HG03521 (cell line): ENCODE results near the gene SIRT1.
"Not testable (repeated sequence)": the region's sequence is repeated elsewhere in the genome, so short reads cannot be mapped to it uniquely, and the experiment has no call there.

Source experiments
- ATAC-seq: cut with Tn5 transposase; IDR thresholded peaks from one replicate; pipeline ENCODE4 v1.9.1; 2021; ENCODE audit warnings: mild to moderate bottlenecking, moderate library complexity; ENCODE audit not compliant: unreplicated experiment

SIRT1 gene

GRCh38 chr10:67884313-67884841, at the start of gene SIRT1:
SIRT1 (plus strand) TSS chr10:67884656; CDS start chr10:67884722, 66 bp downstream.
- ATAC-seq, result peak; percentile 81

- ATAC-seq, result not testable (repeated sequence)
These were observed 48.7 kb upstream of the SIRT1 start for GRCh38 chr10:67835541-67836394.

DNA sequence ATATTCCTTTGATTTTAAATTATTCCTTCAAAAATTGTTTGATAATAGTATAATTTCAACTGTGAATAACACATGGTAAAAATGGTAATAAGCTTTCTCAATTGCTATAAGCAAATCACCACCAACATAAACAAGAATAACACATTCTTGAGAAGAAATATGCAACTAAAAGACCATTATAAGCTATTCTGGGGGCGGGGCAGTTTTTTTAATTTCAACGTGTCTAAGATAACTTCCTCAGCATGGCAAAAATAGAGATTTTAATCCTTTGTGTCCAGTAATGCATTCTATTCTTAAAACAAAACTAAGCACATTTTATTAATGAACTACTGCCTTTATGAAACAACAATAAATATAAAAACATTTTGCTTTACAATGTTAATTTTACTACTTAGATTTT, 48.0 kb upstream of the SIRT1 start:
- no peak for ATAC-seq

DNA sequence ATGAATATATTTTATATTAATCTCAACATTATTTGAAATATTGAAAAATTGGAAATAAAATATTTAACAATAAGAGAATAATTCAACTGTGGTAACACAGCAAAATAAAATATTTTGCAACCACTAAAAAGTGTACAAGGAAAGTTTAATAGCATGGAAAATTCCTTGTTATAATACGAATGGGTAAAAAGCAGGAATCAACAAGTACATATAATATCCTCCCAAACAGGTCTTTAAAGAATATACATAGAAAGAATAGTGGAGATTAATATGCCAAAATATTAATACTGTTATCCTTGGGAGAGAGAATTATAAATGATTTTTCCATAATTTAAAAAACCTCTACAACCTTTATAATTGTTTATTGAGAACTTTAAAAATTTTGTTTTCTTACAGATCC, 47.5 kb upstream of the SIRT1 start:
- no peak for ATAC-seq

- peak; percentile 64 for ATAC-seq
These were observed 46.7 kb upstream of the SIRT1 start, which contains the start of gene DNAJC12 for GRCh38 chr10:67837541-67838314. DNAJC12 (minus strand) TSS chr10:67838188; CDS start chr10:67838011, 177 bp downstream.

- not testable (repeated sequence) for ATAC-seq
These were observed 44.9 kb upstream of the SIRT1 start for GRCh38 chr10:67839511-67839910.

- ATAC-seq, result no peak
These were observed 44.5 kb upstream of the SIRT1 start for GRCh38 chr10:67839951-67840350.

GRCh38 chr10:67841737-67842136, 42.7 kb upstream of the SIRT1 start:
- ATAC-seq, result no peak

DNA sequence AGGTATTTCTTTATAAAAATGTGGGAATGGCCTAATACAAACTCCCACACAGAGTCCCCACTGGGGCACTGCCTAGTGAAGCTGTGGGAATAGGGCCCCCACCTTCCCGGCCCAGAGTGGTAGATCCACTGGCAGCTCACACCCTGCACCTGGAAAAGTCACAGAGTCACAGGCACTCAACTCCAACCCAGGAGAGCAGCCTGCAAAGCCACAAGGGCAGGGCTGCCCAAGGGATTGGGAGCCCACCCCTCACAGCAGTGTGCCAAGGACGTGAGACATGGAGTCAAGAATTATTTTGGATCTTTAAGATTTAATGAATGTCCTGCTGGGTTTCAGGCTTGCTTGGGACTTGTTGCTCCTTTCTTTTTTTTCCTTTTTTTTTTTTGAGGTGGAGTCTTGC, 41.2 kb upstream of the SIRT1 start:
- no peak for ATAC-seq

DNA sequence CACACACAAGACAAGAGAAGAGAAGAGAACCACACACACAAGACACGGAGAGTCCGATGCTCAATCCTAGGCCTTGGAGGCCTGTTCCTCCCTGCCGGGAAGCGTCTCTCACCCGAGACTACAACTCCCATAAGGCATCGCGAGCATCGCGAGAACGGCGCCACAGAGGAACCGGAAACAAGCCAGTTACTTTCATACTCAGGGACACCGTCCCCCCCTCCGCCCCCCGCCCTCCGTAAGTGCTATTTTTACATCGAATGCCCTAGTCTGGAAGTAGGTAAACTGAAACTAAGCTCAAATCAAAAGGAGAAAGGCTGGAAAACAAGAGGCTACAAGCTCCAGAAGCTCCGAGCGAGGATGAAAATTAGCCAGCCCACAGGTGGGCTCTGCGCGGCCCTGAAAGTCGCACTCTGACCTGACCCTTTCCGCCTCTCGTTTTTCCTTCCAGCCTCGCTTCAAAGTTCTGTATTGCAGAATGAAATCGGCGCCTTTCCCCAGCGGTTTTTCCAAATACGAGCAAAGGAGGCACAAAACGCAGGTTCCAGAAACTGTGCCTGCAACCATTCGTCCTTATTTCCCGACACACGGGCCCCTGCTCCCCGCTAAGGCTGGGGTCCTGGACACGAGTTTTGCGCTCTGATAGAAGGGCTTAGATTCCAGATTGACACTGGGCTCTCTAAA, 35.0 kb upstream of the SIRT1 start:
- peak; percentile 88 for ATAC-seq

- no peak for ATAC-seq
These were observed 33.3 kb upstream of the SIRT1 start for GRCh38 chr10:67851186-67851585.

GRCh38 chr10:67852761-67853160, 31.7 kb upstream of the SIRT1 start:
- no peak for ATAC-seq

DNA sequence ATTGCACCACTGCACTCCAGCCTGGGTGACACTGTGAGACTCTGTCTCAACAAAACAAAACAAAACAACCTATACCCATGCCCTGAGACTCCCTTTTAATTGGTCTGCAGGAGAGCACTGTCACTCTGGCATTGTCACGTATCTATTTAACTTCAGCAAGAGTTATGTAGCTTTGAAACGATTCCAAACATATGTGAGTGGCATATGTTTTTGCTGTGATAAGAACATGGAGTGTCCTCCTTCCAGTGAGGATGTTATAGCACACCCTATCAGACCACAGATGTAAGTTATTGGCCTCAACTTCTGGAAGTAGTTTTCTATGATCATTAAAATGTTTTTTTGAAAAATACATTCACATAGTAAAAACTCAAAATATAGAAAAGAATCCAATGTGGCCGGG, 30.9 kb upstream of the SIRT1 start:
- no peak for ATAC-seq

DNA sequence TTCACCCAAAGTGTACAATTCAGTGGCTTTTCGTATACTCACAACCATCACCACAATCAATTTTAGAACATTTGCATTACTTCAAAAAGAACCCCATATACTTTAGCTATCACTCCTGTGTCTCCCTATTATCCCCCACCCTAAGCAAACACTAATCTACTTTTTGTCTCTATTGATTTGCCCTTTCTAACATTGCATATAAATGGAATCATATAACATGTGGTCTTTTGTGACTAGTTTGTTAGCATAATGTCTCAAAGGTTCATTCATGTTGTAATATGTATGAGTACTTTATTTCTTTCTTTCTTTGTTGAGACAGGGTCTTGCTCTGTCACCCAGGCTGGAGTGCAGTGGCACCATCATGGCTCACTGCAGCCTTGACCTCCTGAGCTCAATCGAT, 25.5 kb upstream of the SIRT1 start:
- no peak for ATAC-seq

DNA sequence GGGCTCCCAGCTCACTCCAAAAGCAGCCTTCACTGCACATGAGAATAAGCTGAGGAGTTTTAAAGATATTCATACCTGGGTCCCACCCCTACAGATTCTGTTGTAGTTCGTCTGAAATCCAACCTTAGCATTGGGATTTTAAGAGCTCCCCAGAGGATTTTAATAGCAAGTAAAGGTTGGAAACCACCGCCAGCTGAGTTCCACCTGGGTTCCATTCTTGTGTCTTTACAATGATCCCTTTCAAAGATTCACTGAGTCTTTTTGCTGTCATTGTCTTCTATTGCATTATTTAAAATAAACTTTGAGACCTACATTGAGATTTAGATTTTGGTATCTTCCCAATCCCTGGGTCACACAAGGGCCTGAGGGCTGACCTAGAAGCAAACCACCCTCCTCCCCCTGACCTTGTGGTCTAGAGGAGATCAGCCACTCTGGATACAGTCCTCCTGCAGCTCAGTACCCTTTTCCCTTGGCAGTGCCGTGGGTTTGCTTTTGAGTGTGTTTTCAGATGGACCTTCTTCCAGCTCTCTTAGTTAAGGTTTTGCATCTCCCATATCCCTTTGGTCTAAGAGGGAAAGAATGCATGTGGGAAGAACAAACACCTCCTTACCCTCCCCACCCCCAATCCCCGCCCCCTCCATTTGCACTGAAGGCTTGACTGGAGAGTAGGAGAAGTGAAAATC, 22.6 kb upstream of the SIRT1 start:
- no peak for ATAC-seq

DNA sequence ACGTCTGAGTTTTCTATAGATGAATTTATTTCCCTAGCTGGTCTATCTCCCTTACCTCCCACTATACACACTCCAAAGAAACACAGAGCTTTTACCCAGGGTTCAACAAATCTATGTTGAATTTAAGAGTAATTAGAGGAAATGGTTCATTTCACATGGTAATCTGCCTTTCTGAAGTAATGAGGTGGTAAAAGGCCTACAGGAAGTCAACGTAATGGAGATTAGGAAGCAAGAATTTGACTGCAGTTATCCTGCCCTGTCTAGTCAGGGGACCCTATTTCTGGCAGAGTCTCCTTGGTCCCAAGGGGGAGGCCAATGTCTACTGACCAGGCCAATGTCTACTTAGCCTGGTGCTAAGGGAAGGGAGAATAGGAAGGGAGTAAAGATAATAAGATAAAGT, 21.4 kb upstream of the SIRT1 start:
- no peak for ATAC-seq

DNA sequence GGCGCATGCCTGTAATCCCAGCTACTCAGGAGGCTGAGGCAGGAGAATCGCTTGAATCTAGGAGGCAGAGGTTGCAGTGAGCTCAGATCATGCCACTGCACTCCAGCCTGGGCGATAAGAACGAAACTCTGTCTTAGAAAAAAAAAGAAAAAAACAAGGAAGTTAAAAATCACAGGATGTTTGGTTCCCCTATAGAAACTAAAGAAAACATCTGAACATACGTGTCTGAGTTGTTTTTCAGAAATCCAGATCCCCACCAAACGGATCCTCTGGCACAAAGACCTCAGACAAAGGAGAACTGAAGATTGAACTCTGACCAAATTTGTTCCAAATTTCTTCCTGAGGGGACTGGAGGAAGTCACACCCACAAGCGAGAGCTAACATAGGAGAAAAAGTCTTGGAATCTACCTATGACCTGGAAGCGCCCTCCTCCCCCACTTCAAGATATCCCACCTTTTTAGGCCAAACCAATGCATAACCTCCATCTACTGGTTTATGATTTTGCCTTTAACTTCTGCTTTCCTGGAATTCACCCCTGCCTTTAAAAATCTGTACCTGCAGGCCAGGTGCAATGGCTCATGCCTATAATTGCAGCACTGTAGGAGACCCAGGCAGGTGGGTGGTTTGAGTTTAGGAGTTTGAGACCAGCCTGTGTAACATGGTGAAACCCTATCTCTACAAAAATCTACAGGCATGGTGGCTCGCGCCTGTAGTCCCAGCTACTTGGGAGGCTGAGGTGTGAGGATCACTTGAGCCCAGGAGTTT, 19.7 kb upstream of the SIRT1 start:
- no peak for ATAC-seq

GRCh38 chr10:67868132-67868531, 16.3 kb upstream of the SIRT1 start:
- no peak for ATAC-seq

GRCh38 chr10:67869996-67870395, 14.5 kb upstream of the SIRT1 start:
- ATAC-seq, result no peak
